UCSD-AML1 (cell line): ENCODE measurements around the gene MIER1.
"Not testable (repeated sequence)": the region's sequence is repeated elsewhere in the genome, so short reads cannot be mapped to it uniquely, and the experiment has no call there.

Source experiments
- DNase-seq: peaks from one replicate; lab custom pipeline; 2025; ENCODE audit not compliant: unreplicated experiment; lab: John Stamatoyannopoulos, UW

MIER1 gene

DNA sequence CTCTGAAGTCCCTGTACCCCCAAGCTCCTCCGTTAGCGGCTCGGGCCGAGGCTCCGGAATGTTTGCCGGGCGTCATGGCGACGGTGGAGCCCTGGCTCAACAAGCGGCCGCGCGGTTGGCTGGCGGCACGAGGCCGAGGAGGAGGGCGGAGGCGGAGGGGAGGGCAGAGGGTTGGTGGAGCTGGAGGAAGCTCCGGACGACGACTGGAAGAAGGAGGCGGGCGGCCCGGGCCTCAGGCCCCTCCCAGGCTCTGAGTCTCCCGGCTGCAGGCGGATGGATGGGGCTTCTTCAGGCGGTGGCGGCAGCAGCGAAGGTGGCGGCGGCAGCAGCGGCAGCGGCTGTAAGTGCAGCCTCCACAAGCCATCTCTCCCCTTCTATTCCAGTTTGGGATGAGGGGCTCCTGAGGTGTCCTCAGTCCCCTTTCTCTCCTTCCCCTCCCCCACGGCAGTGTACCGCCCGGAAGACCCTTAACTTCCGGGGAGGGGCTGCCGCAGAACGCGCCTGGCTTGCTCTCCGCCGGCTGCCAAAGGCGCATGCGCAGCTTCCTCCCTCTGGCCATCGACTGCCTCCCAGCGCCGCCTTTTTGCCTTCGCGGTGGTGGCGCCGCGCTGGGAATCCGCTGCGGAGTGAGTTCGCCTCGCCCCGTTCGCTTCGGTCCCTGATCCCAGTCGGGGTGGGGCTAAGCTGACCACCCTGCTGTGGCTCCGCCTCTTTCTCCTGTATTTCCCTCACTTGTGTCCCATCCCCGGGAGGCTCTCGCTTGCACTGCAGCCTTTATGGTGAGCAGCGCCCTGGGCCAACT, at the start of gene MIER1, which contains the start of gene DNAI4:
Gene MIER1 (plus strand): TSS at position 235 of the 802 bp plus-strand sequence. CDS start 39 bp downstream, at position 274.
Gene DNAI4 (minus strand): TSS at position 101 of the 802 bp plus-strand sequence. CDS start 25 bp downstream, at position 76.
- peak; percentile 99 for DNase-seq

DNA sequence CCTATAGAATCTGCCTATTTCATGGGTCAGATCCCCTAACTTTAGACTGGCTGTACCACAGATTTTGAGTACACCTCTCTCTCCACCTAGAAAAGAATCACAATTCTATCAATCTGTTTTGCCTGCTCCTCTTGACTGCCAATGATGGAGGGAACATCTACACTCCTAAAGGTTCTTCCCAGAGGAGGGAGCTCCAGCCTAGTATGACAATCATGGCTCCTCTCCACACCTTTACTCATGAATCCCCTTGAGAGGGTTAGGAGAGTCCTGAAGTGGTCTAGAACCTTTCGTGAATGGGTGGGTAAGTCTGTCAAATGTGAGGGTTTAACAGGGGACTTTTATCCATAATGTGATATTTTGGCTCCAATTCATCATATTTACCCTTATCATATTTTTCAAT, 48.1 kb upstream of the MIER1 start:
- DNase-seq, result no peak

DNA sequence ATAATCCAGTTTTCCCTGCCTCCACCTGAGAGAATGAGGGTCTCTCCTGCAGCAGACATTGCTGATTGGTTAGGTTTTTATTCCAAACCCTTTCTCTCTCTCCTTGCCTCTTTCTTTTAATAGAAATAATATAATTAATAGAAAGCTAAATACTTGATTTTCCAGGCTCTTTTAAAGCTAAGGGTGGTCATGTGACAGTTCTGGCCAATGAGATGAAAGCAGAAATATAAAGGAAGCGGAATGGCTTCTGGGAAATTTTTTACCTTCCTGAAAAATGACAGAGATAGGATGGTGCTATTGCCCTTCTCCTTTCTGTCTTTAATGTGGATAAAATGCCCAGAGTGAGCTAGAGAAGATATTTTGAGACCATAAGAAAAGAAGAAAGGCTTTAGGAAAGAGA, 35.8 kb upstream of the MIER1 start:
- no peak for DNase-seq

DNA sequence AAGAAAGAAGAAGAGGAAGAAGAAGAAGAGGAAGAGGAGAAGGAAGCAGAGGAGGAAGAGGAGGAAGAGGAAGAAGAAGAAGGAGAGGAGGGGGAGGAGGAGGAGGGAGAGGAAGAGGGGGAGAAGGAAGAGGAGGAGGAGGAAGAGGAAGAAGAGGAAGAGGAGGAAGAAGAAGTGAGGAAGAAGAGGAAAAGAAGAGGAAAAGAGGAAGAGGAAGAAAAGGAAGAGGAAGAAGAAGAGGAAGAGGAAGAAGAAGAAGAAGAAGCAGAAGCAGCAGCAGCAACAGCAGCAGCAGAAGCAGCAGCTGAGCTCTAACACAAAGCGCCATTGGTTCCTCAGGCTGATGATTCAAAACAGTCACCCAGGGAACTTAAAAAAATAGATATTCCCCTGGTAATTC, 34.2 kb upstream of the MIER1 start:
- no peak for DNase-seq

DNA sequence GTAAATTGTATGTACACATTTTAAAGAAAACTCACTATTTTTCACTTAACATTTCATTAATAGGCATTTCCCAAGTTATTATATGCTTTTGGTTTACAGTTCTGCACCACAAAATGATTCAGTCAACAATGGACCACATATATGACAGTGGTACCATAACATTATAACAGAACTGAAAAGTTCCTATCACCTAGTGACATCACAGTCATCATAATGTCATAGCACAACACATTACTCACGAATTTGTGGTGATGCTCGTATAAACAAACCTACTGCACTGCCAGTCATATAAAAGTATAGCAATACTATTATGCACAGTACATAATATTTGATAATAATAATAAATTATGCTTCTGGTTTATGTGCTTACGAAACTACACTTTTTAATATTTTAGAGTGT, 31.1 kb upstream of the MIER1 start:
- DNase-seq, result no peak

DNA sequence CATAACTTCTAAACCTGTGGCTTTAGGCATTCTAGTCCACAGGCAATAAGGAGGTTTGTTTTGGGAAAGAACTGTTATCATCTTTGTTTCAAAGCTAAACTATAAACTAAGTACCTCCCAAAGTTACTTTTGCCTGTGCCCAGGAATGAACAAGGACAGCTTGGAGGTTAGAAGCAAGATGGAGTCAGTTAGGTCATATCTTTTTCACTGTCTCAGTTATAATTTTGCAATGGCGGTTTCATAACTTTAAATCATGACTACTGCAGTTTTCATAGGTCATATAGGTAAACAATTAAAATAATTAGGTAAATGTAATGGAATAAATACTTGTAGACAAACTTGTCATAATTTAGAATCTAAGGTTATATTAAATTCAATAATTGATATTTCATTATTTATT, 9.6 kb upstream of the MIER1 start:
- not testable (repeated sequence) for DNase-seq

DNA sequence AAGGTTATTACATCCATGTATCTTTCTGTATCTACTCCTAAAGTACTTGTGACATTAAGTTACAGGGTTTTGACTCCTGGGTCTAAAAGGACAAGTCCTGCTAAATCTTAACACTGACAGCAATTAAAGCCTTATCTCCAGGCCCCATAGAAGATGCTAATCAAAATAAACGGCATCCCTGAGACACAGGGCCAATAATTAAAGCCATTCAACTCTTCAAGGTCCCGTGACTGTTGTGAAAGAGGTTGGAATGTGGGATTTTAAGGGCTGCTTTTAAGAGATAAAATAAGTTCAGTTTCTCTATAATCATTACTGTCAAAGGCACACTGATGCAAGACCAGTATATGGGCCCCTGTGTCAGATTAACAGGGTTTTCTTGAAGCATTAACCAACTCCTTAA, 8.5 kb upstream of the MIER1 start:
- no peak for DNase-seq

DNA sequence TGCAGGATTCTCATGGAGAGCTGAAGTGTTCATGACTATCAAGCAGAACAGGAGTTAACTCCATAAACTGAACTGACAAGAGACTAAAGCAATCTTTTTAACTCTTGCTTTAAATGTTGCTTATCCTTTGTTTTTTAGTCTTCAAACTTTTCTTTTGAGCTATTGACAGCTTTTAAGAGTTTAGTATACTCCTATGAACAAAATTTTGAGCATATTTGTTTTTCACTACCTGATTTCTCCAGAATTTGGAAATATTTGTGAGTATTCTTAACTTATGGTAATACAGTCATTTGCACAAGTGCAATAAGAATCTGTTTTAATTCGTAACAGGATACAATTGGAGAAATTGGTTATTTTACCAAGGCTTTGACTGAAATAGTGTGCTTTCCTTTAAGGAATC, 7.3 kb upstream of the MIER1 start:
- no peak for DNase-seq

DNA sequence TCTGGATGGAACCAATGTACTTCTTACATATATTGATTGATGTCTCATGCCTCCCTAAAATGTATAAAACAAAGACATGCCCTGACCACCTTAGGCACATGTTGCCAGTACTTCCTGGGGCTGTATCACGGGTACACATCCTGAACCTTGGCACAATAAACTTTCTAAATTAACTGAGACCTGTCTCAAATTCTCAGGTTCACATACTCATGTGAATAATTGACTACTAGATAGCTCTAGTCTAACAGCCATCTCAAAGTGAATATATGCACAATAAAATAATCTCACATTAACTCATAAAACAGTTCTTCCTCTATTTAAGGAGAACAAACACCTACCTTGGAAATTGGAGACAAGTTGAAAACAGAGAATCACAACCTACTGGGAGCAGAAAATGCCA, 5.7 kb upstream of the MIER1 start:
- no peak for DNase-seq

DNA sequence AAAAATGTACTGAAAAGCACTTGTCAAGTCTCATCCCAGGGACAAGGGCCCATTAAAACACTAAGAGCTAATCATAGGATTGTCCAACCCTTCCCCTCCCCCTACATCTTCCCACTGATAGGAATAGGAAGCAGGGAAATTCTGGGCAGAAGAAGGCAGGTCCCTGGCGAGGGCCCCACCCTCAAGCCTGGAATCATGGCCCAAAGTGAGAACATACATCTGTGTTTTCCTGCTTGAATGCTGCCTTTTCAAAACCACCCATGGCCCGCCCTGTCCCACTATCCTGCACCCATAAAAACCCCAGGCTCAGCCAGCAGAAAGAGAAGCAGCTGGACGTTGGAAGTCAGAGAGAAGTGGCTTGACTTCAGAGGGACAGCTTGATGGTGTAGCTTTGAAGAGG, 5.0 kb upstream of the MIER1 start:
- DNase-seq, result no peak

DNA sequence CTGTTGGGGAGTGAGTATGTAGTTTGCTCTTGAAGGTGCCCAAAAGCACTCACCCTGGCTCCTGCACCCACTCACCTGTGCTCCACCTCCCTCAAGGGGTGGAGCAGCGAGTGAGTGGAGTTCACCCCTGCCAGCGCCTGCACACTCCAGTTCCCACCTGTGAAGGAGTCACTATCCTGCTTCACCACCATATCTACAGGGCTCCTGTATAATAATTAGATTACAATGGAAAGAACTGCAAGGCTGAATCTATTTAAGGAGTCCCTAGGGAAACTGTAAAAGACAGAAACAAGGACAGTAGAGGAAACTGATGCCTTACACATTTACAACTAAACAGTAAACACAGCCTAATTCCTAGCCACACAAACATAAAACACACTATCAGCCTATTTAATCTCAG, 4.2 kb upstream of the MIER1 start:
- DNase-seq, result no peak

DNA sequence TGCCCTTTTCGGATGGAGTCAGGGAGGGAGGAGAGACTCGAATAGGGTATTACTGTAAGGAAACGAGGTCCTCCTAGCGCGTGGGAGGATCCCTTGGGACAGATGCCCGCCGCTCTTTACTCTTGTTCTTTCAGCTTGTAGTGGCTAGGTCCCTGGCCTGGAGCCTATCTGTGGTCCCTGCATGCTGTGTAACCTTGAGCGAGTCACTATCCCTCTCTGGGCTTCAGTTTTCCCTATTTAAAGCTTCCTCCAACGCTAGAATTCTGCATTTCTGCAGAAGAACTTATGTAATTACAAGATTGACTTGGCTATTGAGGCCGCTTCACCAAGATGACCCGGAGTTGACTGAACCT, 744 bp downstream of the MIER1 start:
- no peak for DNase-seq

DNA sequence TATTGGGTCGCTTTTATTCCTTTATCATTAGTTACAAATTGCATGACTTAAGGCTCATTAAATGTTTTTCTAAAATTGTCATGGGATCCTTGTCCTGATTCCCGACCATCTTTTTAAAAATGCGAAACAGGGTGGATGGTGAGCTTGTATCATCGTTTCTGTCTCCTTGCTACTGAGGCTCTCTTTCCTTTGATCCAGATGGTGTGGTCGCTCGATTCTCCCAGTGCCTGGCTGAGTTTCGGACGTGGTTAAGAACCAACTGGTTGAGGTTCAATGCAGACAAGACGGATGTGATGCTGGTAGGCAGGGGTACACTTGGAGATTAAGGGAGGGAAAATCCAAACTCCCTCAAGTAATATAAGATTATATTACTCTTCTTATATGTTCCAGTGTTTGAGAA, 1.2 kb downstream of the MIER1 start:
- DNase-seq, result no peak

DNA sequence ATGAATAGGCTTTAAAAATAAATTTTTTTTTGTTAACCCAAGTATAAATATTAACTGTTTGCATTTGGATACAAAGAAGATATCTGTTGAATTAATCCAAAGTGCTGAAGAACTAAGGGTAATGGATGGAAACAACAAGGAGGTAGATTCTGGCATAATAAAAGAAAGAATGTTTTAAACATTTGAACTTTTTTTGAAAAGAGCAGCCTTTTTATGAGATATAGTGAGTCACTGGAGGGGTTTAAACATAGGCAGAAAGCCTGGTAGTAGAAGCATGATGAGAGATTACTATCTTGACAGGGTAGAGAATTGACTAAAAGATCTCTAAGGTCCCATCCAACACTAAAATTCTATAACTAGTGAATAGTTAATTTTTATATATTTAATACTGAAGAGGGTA, 2.7 kb downstream of the MIER1 start:
- no peak for DNase-seq

DNA sequence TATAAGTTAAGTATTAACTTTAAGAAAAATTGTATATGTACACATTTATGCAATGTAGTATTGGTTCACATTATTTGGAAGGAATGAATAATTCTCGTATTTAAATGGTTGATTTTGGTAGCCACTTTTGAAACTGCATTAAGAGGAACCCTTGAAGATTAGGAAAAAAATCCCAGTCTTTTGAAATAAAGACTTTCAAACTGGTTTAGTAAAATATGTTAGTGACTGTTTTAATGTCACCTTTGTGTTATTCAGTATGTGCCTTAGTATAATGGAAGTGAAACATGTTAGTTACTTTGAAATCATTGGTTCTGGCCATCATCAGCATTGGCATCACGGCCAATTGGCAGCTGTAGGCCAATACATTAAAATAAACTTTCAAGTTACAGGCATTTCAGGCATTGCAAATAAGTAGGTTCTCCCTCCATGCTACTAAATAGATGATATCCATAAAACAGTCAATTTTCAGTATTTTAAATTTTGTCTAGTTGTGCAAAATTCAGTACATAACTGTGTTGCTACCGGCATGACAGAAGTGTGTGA, 4.4 kb downstream of the MIER1 start:
- DNase-seq, result no peak

DNA sequence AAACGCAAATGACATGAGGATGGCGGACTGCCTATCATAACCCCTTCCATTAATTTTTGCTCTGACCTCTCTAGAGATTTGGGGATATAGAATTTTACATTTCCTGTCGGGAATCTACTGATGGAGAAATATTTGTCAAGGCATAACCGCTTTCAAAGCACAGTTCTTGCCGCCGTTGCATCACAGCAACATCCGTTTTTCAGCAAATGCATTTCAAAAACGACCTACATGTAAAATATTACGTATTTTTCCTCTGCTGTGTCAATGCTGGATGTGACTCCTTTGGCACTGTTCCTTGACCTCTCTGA, 4.9 kb downstream of the MIER1 start:
- DNase-seq, result no peak

DNA sequence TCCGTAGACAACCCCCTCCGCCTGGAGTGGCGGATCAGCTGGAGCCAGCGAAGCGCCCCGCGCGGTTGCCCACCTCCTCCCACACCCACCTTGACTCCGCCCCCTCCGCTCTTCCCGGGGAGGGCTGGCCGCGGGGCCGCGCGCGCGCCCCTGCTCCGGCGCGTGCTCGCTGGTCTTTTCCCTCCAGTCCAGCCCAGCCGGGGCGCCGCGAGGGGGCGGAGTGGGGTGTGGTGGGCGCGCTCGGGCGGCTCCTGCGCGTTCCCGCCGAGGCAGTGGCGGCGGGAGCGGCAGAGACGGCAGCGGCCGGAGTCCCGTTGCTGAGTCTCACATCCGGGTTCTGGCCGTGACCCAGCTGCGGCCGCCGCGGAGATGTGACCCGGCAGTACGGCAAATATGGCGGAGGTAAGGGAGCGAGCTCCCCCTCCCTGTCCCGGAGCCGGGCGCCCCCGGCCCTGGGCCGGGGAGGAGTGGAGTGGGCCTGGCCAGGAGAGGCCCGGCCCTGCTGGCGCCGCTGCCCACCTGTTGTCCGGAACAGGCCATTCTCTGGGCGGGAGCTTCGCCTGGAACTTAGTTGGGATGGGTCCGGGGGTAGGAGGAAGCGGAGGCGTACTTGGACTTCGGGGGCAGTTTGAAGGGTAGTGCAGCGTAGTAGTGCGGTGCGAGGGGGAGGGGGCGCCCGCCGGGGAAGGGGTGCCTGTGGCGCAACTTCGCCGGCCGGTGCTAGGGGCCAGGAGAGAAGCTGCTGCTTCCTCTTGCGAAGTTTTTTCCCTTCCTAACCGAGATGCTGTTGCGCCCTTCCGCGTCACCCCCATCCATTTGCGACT, 5.4 kb downstream of the MIER1 start:
- DNase-seq, result peak; percentile 93

DNA sequence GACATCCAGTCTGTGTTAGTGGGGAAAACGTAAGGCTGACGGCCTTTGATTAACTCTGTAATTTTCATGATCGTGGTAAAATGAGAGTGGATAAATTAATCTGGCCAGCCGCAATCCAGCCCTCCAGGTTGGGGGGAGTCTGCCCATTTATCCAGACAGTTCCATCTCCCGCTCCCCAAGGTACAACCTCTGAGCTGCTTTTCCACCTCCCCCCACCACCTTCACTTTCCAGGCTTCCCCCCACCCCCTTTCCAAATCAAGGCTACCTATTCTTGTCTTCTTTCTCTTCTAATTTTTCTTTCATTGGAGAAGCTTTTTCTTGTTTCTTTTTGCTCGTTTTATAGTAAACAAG, 6.0 kb downstream of the MIER1 start:
- DNase-seq, result no peak

DNA sequence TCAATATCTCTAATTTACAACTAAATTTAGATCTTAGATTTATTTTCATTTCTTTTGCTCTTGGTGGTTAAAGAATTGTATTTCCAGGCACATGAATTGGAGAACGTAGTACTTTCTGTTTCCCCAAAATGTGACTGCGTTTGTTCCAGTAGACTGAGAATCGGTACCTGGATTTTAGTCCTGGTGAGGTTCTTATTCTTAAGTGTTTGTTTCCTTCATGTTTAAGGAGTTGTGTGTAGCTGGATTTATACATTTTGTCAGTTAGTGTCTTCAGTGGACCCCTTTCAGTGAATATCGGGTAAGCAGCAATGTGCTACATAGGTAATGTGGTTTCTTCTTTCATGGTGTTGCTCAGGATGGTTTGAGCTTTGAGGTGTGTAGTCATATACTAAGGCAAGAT, 6.8 kb downstream of the MIER1 start:
- DNase-seq, result no peak

DNA sequence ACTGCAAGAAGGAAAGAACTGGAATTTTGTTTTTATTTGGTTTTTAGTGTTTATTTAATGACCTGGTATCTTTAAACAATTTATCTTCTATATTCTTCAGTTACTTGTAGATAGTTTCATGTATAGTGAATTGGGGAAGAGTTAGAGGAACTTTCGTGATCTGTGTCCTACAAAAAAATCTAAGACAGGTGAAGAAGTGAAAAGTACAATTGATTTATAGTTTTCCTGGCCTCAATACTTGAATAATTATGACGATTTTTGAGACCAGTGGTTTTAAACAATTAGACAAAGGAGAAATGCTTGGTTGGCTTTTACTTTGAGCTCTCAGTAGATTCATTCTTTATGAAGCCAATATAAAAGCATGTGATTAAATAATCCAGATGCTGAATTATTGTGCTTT, 7.5 kb downstream of the MIER1 start:
- no peak for DNase-seq

DNA sequence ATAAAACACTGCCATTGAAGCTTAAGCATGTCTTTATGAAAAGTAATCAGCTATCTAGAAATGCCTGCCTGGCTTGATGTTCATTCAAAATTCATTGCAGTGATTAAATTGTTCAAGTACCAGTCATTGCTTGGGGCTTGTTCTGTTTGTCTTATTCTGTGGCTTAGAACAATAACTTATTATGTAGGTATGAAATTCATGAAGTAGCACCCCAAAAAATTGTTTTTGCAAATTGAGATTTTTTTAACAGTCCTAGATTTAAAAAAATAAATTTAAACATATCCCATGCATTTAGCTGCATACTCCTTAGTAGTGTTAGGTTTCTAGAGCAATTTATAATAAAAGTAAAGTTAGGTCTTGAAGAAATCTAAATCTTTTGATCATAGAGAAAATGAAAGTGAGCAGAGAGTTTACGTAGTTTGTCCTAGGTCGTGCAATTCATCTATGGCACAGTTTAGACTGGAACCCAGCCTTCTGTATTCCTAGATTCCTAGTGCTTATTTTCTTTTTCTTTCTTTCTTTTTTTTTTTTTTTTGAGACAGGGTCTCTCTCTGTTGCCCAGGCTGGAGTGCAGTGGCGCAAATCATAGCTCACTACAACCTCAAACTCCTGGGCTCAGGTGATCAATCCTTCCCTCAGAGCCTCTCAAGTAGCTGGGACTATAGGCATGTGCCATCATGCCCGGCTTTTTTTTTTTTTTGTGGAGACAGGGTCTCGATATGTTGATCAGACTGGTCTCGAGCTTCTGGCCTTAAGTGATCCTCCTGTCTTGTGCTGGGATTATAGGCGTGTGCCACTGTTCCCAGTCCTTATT, 9.3 kb downstream of the MIER1 start:
- no peak for DNase-seq
